MCF 10A (cell line): ENCODE data around the gene AHNAK. TPM values are rescaled to one million over a fixed set of nuclear protein-coding genes. Genes with fewer than 3 reads are reported as not detected.
"Not testable (repeated sequence)": the region's sequence is repeated elsewhere in the genome, so short reads cannot be mapped to it uniquely, and the experiment has no call there.

Experiments used
- BruUV-seq: library from RNA; stranded (reverse); fragments of 400-500 nt; replicated peaks from 2 replicates; lab custom pipeline; 2021; lab: Mats Ljungman, UMichigan
- CTCF ChIA-PET: fragments of 300-600 bp; sonication (Branson Sonifier 250); formaldehyde crosslinking; extraction: SDS; loops from one replicate; lab custom pipeline; 2021; ENCODE audit warnings: antibody characterized with exemption, inconsistent platforms; lab: Yijun Ruan, JAX
- POLR2A ChIA-PET: fragments of 300-600, 350-650 bp; sonication (Branson Sonifier 250); formaldehyde crosslinking; extraction: SDS; loops from one replicate; lab custom pipeline; 2020; ENCODE audit warnings: antibody characterized with exemption, inconsistent platforms; lab: Yijun Ruan, JAX
- DNase-seq: peaks from one replicate; pipeline ENCODE4 v3.0.0-alpha.2; 2018; ENCODE audit not compliant: unreplicated experiment
- H3K27ac Mint-ChIP-seq: one replicate; pipeline ENCODE4 v1.8.0; 2022; ENCODE audit warnings: mild to moderate bottlenecking, low read depth, mixed read lengths; ENCODE audit not compliant: unreplicated experiment
- H3K27me3 Mint-ChIP-seq: one replicate; pipeline ENCODE4 v1.8.0; 2022; ENCODE audit warnings: mixed read lengths; ENCODE audit not compliant: insufficient read depth, unreplicated experiment
- H3K36me3 Mint-ChIP-seq: one replicate; pipeline ENCODE4 v1.8.0; 2022; ENCODE audit warnings: mild to moderate bottlenecking, moderate library complexity, mixed read lengths; ENCODE audit not compliant: insufficient read depth, unreplicated experiment
- H3K4me1 Mint-ChIP-seq: one replicate; pipeline ENCODE4 v1.8.0; 2022; ENCODE audit warnings: mixed read lengths; ENCODE audit not compliant: insufficient read depth, unreplicated experiment
- H3K4me3 Mint-ChIP-seq: one replicate; pipeline ENCODE4 v1.8.0; 2022; ENCODE audit warnings: mild to moderate bottlenecking, moderate library complexity, mixed read lengths; ENCODE audit not compliant: unreplicated experiment
- H3K9me3 Mint-ChIP-seq: one replicate; pipeline ENCODE4 v1.8.0; 2022; ENCODE audit warnings: mixed read lengths; ENCODE audit not compliant: unreplicated experiment
- CTCF ChIP-seq: fragments of 200-600 bp; IDR thresholded peaks from one replicate; pipeline ENCODE4 v1.8.0; 2022; ENCODE audit warnings: antibody characterized with exemption, mild to moderate bottlenecking; ENCODE audit not compliant: unreplicated experiment
- intact Hi-C: fragments of 100-400 bp; cut with micrococcal nuclease; formaldehyde crosslinking; loops from 2 replicates; pipeline ENCODE4 v1.14.1; 2022
- total RNA-seq: library from RNA; stranded (reverse); gene quantifications from 2 replicates; pipeline ENCODE4 v1.2.3, GENCODE V29; 2022

Gene AHNAK
- total RNA-seq, 1 experiment from 2014 or later: 429 TPM

- Mint-ChIP-seq H3K36me3 (peaks cover 5% of the 10 kb centered on the region), H3K27ac (no peak overlapping the region), H3K4me3 (no peak overlapping the region), H3K9me3 (no peaks in the 10 kb centered on the region), H3K27me3 (peaks cover 18% of the 10 kb centered on the region), H3K4me1 (peaks cover 8% of the 10 kb centered on the region)
- no TSS peak for BruUV-seq
- CTCF ChIA-PET: no interaction called here
- intact Hi-C loops: no loop called here
- POLR2A ChIA-PET: interaction anchor here (0.7 kb wide), 1 partner anchor 123 kb away, joined by 3 read pairs; no protein-coding TSS in a partner anchor
- DNase-seq: no peak
- no peak for TF ChIP-seq CTCF
Observed at GRCh38 chr11:62451241-62451621, 95.4 kb downstream of the AHNAK start.

- TF ChIP-seq CTCF: no peak
- Mint-ChIP-seq H3K4me3 (no peak overlapping the region), H3K4me1 (peaks cover 8% of the 10 kb centered on the region), H3K27me3 (peaks cover 19% of the 10 kb centered on the region), H3K36me3 (peaks cover 5% of the 10 kb centered on the region), H3K27ac (no peak overlapping the region), H3K9me3 (no peaks in the 10 kb centered on the region)
- DNase-seq: no peak
- CTCF ChIA-PET: interaction anchor here (0.8 to 1.3 kb wide), 2 partner anchors 26 to 57 kb away, joined by 3 to 4 read pairs; no protein-coding TSS in a partner anchor
- POLR2A ChIA-PET: no interaction called here
- intact Hi-C loops: no loop called here
- no TSS peak for BruUV-seq
Observed at GRCh38 chr11:62450543-62451240, 95.9 kb downstream of the AHNAK start.

- DNase-seq, H3K4me1 Mint-ChIP-seq, BruUV-seq, H3K9me3 Mint-ChIP-seq, intact Hi-C loops, H3K27ac Mint-ChIP-seq, H3K36me3 Mint-ChIP-seq, H3K4me3 Mint-ChIP-seq: not testable (repeated sequence)
- POLR2A ChIA-PET: interaction anchor here (0.6 kb wide), 1 partner anchor 319 kb away, joined by 4 read pairs; no protein-coding TSS in a partner anchor
- CTCF ChIA-PET: interaction anchor here (0.8 to 1.7 kb wide), 3 partner anchors 13 to 58 kb away, joined by 3 to 6 read pairs (median 4); no protein-coding TSS in a partner anchor
- peaks cover 19% of the 10 kb centered on the region for H3K27me3 Mint-ChIP-seq
Observed at GRCh38 chr11:62449912-62450311, 96.7 kb downstream of the AHNAK start.

GRCh38 chr11:62449451-62449851, 97.2 kb downstream of the AHNAK start:
- intact Hi-C loops: no loop called here
- no peaks in the 10 kb centered on the region for H3K9me3 Mint-ChIP-seq
- peaks cover 5% of the 10 kb centered on the region for H3K36me3 Mint-ChIP-seq
- TF ChIP-seq CTCF: no peak
- DNase-seq: peak; percentile 75
- no peak overlapping the region for H3K4me3 Mint-ChIP-seq
- peaks cover 8% of the 10 kb centered on the region for H3K4me1 Mint-ChIP-seq
- BruUV-seq: no TSS peak
- POLR2A ChIA-PET: interaction anchor here (0.6 to 1.1 kb wide), 2 partner anchors 38 to 320 kb away, joined by 4 to 5 read pairs; no protein-coding TSS in a partner anchor
- no peak overlapping the region for H3K27ac Mint-ChIP-seq
- CTCF ChIA-PET: interaction anchor here (0.6 to 1.7 kb wide), 4 partner anchors 13 to 58 kb away, joined by 3 to 6 read pairs (median 4); no protein-coding TSS in a partner anchor
- H3K27me3 Mint-ChIP-seq: peaks cover 19% of the 10 kb centered on the region
